Activated gamma-delta T cell treated with anti-CD3 and anti-CD28 coated beads, Interleukin-2, amount 50 U/mL, for 16 hours (primary cell): ENCODE data around the gene TMEM97.

Experiments
- DNase-seq: peaks from one replicate; pipeline ENCODE4 v3.0.0-alpha.2; 2020; ENCODE audit warnings: low read depth

TMEM97 gene

GRCh38 chr17:28317099-28317965 lies 1.7 kb upstream of the TMEM97 start:
- no peak for DNase-seq

DNA sequence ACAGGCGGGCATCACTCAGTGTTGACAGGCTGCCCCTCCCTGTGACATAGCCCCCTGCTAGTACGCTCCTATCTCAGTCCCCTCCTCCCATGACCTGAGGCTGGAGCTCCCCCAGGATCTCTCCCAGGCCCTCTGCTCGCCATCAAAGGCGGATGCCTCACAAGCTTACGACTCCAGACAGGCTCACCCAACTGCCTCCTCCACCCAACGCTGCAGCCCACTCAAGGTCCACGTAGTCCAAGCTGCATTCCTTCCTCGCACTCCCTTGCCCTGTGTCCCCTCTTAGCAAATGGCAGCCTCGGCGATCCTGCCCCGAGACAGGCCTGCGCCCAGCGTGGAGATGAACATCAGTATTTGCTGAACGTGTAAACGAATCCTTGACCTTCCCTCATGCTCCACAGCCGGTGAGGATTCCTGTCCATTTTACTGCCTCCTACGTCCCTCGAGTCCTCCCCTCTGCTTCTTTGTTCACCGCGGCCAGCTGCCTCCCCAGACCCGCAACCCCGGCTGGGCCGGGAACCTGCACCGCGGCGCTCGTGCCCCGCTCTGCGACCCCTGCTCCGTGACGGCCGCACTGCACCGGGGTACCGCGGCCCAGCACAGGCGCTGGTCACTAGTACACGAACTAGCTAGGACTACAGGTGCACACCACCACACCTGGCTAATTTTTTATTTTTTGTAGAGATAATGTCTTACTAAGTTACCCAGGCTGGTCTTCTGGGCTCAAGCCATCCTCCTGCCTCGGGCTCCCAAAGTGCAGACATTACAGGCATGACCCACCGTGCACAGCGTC lies 838 bp upstream of the TMEM97 start:
- no peak for DNase-seq

- no peak for DNase-seq
These were observed 567 bp downstream of the TMEM97 start for GRCh38 chr17:28319598-28319935.

DNA sequence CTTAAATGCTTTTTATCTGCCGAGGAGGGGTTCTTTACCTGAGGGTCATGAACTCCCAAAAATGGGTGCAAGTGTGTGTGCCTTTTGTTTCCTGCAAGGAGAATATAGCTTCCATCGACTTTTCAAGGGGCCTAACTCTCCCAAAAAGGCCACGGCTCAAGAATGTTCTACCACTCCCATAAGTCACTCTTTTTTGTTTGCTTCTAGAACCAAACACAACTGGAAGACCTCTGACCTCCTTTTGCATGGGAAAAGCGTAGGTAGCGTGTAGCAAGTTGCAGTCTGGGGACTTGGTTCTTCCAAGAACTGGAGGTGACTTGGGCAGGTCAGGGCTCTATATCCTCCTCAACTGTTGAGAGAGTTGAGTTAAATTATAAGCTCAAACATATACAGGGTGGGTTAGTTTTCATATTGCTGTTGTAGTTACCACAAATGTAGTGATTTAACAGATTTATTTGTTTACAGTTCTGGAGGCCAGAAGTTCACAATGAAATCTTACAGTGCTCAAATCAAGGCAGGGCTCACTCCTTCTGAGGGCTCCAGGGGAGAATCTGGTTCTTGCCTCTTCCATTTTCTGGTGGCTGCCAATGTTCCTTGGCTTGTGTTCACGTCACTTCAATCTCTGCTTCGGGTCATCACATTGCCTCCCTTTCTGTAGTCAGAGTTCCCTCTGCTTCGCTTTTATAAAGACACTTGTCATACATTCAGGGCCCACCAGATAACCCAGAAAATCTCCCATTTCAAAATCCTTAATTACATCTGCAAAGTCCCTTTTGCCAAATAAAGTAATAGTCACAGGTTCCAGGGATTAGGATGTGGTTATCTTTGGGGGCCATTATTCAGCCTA lies 1.4 kb downstream of the TMEM97 start:
- no peak for DNase-seq

DNA sequence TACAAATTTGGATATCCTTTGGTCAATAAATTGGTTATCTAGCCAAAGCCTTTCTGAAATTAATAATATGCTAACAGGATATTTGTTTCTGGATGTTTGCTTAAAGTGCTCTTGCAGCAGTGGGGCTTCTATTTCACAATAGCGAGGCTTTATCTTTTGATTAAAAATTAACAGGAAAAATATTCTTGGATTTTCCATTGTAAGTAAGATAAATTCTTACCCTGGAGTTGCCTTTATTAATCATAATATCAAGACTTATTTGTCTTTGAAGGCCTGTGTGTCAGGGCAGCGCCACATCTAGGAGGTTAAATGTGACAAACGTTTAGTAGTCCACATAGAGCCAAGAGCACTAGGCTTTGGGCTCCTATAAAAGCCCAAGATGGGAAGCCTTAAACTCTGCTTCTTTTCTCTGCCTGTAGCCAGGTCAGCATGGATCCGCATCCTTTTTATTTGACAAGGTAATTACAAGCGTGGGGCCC lies 5.3 kb downstream of the TMEM97 start:
- no peak for DNase-seq

DNA sequence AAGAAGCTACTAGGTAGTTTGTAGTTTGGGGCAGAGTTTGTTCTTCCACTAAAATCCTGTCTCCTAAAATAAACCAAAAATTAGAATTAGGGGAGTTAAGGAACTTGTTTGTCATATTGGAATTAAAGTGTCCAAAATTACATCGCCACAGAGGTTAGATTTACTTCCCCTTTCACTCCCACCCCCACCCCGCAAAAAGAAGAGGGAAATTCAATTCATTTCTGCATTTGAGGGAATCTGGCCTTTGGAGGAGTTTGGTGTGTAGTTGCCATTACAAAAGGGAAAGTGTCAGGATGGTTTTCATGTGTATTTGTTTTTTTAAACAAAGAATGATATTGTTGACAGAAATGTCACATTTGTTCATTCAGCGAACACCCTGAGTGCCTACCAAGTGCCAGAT lies 5.8 kb downstream of the TMEM97 start:
- no peak for DNase-seq

DNA sequence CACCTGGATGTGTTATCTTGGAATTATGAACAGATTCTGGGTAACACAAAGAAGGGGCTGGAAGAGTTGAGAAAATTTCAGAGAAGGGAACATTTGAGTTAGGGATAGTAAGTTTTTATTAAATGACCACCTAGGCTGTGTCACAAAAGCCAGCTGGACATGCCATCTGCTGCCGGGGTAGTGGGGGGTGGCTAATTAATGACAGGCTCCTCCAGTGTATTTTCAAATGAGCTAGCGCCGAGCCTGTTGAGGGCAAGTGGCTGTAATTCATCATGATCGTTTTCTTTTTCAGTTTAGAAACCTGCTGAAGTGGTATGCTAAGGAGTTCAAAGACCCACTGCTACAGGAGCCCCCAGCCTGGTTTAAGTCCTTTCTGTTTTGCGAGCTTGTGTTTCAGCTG lies 6.2 kb downstream of the TMEM97 start:
- DNase-seq = no peak

DNA sequence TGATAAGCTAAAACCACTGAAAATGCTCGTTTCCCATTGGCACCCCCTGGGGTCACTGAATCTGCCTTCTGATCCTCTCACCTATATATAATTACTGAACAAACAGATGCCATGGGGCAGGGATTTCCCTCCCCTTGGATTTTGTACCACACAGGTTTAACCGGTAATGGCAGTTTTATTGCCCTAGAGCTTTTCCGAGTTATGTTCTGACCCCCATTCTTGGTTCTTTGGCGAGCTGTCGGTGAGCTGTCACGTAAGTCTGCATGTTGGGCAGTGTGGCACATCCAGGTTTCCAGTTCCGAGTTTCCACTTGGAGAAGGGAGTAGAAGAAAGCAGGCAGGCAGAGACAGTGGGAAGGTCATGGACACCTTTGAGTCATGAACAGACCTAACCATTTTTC lies 7.1 kb downstream of the TMEM97 start:
- DNase-seq = no peak

DNA sequence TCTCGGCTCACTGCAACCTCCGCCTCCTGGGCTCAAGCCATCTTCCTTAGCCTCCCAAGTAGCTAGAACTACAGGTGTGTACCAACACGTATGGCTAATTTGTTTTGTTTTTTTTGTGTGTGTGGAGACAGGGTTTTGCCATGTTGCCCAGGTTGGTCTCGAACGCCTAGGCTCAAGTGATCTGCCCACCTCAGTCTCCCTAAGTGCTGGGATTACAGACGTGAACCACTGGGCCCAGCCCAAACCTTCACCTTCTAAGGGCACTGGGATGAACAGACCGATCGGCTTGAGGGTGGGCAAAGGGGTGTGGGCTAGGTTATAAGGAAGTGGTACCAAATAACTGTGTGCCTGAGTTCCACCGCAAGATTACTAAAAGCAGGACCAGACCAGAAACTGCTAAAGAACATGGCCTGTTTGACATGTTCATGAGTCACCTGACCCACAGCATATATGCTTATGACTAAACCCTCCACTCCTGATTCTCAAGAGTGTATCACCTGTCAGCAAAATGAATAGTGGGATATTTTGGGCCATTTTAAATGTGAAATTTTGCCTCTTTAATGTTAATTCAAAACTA lies 8.1 kb downstream of the TMEM97 start:
- DNase-seq = no peak

GRCh38 chr17:28327709-28328108 lies 8.7 kb downstream of the TMEM97 start:
- DNase-seq = no peak

GRCh38 chr17:28328325-28328724 lies 9.3 kb downstream of the TMEM97 start:
- no peak for DNase-seq

GRCh38 chr17:28330671-28331070 lies 11.7 kb downstream of the TMEM97 start:
- no peak for DNase-seq

DNA sequence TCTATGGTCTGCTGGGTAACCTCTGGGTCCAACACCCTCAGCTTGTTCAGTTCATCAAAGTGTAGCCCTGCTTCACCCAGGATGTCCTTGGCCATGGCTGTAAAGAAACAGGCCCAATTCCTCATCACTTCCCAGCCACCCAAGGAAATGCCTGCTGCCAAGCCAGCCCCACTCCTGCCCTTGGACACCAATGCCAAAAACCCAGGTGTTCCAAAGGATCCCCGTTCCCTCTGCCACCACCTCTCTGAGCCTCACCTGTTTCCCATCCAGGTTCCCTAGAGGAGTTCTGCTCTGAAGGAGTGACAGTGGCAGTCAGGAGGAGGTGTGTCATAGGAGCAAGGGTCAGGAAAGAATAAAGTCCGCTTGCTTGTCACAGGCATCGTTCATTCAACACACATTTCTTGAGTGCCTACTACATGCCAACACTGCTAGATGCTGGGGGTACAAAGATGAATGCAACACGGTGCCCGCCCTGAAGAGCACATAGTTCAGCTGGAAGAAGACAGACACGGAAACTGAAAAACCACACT lies 13.0 kb downstream of the TMEM97 start:
- DNase-seq = no peak

GRCh38 chr17:28333083-28333746 lies 14.2 kb downstream of the TMEM97 start:
- no peak for DNase-seq

DNA sequence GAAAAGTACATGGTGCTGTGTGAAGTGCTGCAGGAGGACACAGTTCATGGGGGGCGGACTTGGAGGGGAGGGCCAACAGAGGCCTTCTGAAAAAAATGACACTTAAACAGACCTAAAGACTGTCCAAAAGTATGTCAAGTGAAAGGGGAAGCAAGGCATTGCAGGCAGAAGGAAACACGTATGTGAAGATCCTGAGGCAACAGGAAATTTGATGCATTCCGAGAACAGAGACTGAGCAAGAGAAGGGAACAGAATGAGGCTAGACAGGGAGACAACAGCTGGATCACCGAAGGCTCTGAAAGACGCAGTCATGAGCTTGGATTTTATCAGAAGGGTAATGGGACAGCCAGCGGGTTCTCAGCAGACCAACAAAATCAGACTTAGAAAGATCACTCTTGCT lies 15.2 kb downstream of the TMEM97 start:
- DNase-seq = no peak

GRCh38 chr17:28334666-28335200 lies 15.7 kb downstream of the TMEM97 start:
- no peak for DNase-seq

DNA sequence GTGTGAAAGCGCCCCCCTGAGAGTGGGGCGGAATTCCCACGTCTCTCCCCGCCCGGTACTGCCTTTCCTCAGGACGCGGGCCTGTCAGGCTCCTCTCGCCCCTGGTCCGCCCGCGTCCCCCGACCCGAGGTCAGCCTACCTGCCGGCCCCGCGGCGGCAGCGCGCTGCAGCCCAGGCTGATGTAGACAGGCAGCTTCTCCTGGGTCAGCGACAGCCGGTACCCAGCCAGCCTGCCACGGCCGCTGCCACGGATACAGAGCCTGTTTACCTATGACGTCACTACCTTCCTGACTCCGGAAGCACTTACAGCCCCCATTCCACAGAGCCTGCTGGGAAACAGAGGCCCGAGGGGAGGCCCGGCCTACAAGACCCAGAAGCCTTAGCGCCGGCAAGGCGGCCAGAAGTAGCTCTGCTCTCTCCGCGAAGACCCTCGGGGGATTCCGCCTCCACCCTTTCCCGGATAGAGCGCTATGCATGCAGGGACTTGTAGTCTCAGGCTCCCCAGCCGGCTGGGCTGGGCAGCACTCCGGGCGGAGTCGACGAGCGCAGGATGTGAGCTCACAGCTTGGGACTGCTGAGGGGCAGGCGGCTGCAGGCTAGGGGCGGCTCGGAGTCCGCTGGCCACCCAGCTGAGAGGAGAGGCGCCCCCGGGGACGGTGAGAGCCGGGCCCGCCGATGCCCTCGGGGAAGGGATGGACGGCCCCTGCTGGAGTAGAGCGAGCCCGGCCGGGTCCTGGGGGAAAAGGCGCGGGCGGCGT lies 16.4 kb downstream of the TMEM97 start, which contains the start of the genes IFT20 and TNFAIP1:
Gene IFT20, minus strand, starts transcription at position 272 of the 758 bp plus-strand sequence. CDS start 3,487 bp downstream, outside the sequence.
Gene TNFAIP1, plus strand, starts transcription at position 561 of the 758 bp plus-strand sequence. CDS start 3,761 bp downstream, outside the sequence.
- DNase-seq = peak; percentile 96

- no peak for DNase-seq
These were observed 17.2 kb downstream of the TMEM97 start for GRCh38 chr17:28335959-28336871.
